HG03457 (cell line): Measurements from ENCODE around the gene CLUH.

ENCODE experiments used
- ATAC-seq: cut with Tn5 transposase; IDR thresholded peaks from one replicate; pipeline ENCODE4 v1.9.1; 2021; ENCODE audit warnings: moderate number of reproducible peaks; ENCODE audit not compliant: unreplicated experiment

CLUH gene

DNA sequence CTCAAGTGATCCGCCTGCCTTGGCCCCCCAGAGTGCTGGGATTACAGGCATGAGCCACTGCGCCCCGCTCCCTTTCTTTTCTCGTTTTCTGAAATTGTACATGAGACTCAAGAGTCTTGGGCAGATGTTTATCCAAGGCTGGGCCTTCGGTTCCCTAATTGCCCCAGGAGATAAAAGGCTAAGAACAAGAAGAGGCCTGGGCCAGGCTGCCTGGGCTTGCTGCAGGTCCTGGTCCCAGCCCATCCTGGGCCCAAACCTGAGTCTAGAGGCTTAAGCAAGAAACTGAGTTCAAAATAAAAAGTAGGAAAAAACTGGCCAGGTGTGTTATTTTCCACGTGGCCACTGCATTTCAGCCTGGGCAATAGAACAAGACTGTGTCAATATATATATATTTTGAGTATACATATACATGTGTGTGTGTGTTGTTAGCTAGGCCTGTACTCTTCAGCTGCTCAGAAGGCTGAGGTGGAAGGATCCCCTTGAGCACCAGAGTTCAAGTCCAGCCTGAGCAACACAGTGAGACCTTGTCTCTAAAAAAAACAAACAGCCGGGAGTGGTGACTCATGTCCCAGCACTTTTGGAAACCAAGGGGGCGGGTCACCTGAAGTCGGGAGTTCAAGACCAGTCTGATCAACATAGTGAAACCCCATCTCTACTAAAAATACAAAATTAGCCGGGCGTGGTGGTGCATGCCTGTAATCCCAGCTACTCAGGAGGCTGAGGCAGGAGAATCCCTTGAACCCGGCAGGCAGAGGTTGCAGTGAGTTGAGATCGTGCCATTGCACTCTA, 6.8 kb upstream of the CLUH start:
- no peak for ATAC-seq

- ATAC-seq = no peak
Observed at GRCh38 chr17:2716649-2717048, 5.1 kb upstream of the CLUH start.

DNA sequence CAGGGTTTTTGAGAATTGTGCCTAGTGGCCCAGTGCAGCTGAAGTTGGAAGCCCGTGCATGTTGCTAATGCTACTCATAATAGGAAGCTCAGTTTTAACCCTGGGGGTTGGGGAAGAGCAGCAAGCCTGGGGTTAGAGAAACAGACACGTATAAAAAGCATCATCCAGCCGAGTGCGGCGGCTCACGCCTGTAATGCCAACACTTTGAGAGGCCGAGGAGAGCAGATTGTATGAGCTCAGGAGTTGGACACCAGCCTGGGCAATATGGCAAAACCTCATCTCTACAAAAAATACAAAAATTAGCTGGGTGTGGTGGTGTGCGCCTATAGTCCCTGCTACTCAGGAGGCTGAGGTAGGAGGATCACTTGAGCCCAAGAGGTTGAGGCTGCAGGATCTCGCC, 2.3 kb upstream of the CLUH start:
- no peak for ATAC-seq

- no peak for ATAC-seq
Observed at GRCh38 chr17:2712300-2713043, 908 bp upstream of the CLUH start.

DNA sequence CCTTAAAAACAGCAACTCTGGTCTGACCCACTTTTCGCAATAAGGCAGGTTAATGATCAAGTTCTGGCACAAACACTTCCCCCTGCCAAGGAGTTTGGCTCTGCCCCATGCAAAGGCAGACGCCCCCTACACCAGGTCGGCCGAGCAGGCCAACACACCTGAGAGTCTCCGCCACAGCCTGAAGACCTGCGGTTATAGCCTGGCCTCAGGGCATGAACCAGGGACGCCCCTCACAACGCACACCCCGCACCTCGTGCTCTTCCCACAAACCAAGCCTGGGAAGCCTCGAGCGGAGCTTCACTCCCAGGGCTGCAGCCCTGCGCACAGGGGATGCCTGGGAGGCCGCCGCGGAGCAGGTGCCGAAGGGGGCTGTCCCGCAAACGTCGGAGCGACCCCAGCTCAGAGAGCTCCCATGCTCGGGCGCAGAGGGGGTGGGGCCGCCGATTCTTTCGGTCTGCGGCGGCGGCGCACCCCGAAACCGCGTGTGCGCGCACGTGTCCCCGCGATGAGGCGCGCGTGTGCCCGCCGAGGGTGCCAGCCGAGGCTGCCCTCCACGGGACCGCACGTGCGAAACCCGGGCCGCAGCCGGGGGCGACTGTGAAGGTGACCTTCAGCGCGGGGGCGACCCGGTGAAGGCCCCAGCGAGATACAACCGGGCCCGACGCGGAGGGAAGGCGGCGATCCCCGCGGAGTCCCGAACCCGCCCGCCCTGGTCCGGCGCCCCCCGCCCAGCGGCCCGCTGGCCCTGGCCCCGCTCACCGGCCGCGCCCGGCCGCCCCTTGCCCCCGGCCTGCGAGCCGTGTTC, 559 bp downstream of the CLUH start:
- no peak for ATAC-seq

- ATAC-seq = no peak
Observed at GRCh38 chr17:2710071-2710802, 1.3 kb downstream of the CLUH start.

- no peak for ATAC-seq
Observed at GRCh38 chr17:2709183-2709661, 2.3 kb downstream of the CLUH start.

GRCh38 chr17:2708585-2709182, 2.9 kb downstream of the CLUH start:
- no peak for ATAC-seq

DNA sequence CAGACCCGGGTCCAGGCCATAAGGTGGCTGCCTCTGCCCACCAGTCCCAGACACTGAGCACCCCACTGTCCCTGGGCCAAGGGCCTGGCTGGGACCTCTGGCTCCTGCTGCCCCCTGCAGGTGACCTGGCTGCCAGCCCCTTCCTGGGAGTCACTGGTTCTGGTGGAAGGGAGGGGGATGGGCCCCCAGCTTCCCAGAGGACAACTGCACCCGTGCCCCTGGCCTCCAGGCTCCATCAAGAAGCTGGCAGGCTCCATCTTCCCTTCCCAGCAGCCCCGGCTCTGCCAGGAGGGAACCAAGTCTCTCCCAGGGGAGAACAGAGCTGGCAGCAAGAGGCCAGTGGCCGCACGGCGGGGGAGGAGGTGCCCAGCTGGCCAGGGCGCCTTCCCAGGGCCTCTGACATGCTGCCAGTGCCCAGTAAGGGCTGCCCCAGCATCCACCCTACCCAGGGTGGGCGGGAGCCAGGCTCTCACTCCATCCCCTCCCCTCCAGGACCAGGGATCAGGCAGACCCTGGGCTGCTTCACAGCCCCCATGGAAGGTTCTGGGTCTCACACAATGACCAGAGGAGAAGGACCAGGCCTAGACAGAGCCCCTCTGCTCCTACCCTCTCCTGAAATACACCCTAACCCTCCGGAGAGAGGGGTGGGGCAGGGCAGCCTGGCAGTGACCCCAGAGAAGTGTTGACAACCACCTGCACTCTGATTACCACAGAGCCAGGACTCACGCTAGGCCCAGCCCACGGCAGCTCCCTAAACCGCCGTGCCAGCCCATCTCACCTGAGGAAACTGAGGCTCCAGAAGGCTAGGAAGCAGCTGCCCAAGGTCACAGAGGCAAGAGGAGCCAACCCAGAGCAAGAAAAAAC, 3.6 kb downstream of the CLUH start:
- ATAC-seq = no peak

DNA sequence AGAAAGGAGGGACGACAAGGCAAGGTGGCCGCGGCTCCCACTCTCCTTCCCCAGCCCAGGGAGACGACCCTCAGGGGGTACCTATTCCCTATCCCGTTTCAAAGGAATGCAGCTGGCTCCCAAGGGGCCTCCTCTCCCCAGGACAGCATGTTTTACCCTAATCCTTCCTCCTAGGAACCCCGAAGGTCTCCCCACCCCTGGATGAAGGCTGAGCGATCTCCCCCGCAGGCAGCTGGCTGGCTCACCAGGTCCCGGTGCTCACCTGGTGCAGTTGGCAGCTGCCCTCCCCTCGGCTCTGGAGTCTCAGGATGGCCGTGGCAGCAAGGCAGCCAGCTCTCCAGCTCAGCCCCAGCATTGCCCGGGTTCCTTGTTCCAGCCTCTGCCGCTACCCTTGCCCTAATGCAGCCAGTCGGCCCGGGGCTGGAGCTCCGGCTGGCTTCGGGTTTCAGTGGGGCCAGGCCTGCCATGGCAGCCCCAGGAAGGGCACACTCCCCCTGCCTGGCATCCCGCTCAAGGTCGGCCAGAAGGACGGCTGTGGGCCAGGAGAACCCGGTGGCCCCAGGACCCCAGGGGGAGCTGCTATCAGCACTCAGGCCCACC, 4.6 kb downstream of the CLUH start:
- ATAC-seq = no peak

DNA sequence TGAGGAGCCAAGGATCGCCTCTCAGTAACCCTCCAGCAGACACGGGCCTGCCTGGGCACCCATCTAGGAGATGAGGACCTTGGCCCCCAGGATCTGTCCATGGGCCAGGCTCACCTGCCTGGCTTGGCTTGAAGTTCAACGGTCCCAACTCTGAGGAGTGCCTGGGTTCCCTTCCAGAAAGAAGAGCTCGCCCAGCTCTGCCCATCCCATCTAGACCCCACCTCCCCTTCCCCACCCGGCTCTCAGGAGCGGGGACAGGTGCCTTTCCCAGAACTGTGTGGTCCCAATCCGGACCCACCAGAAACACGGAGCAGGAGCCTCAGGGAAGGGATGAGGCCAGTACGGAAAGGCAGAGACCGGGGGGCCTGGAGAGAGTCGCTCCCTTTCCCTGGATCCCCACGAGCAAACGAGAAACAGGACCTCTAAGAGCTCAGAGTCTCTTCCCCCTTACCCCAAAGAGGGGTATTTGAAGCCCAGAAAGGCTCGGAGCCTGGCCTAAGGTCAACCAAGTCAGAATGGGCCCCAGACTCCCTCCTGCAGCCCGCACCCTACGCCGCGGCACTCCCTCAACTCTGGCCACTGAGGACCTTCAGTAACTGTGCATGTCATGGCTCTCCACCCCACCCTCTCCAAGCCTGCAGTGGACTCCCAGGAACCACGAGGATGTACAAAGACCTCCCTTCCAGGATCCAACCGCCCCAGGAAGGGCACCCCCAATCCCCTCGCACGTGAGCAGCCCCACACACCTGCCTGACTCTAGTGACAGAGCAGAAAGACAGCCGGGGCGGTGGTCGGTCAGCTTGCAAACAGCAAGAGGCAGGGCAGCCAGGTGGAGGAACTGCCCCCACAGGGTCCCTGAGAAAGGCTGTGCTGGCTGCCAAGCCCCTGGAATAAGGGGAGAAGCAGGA, 5.4 kb downstream of the CLUH start:
- no peak for ATAC-seq

- ATAC-seq = no peak
Observed at GRCh38 chr17:2705263-2705662, 6.3 kb downstream of the CLUH start.

GRCh38 chr17:2704890-2705248, 6.7 kb downstream of the CLUH start:
- no peak for ATAC-seq

DNA sequence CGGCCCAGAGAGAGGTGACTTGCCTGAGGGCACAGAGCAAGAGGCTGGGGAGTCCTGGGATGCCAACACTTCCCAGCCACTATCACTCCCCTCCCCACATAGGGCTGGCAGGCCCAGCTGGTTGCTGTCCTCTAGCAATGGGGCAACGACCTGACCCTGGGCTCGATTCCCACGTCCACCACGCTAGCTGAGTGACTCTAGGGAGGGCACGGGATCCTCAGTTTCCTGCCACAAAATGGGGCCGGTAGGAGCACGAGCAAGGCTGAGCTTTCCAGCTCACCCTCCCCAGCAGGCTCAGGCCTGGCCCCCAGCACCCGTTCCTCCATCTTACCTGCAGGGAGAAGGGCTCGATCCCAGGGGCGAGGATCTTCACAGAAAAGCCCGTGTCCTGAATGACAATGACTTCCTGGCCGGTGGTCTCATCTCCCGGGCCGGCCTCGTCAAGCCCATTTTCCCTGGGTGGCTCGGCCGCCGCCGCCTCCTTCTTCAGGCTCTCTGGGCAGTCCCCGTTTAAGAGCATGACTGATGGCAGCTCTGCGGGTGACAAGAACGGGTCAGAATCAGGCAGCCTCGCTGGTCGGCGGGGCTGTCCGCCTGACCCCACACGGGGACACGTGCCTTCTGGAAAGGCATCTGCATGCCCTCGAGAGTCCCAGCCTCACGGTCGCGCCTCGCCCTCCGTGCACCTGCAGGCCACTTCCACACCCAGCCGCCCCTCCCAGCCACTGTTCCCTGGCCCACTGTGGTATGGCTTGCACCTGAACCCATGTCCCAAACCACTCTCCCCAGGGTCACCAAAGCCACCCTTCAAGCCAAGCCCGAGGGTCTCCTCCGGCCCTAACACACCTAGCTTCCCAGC, 7.3 kb downstream of the CLUH start:
- no peak for ATAC-seq

- ATAC-seq = no peak
Observed at GRCh38 chr17:2703606-2704005, 8.0 kb downstream of the CLUH start.

- no peak for ATAC-seq
Observed at GRCh38 chr17:2703181-2703580, 8.4 kb downstream of the CLUH start.
